ENCODE results near the gene ZNF598.

The ZNF598 gene

GRCh38 chr16:2019921-2020831 is 10.6 kb upstream of the ZNF598 start:
- TF ChIP-seq REST (IDR thresholded peaks at IDR 0.05; ENCODE audit: low read depth) (no peak), TEAD4 (IDR thresholded peaks at IDR 0.05) (no peak), USF1 (IDR thresholded peaks at IDR 0.05) (no peak), RAD21 (IDR thresholded peaks at IDR 0.05; ENCODE audit: low read depth) (no peak), EP300 (IDR thresholded peaks at IDR 0.05; ENCODE audit: borderline replicate concordance) (no peak), CREB1 (IDR thresholded peaks at IDR 0.05; ENCODE audit: low read depth) (no peak), TCF12 (IDR thresholded peaks at IDR 0.05; ENCODE audit: low read depth) (no peak), YY1 (IDR thresholded peaks at IDR 0.05; ENCODE audit: low read depth) (no peak), TAF1 (IDR thresholded peaks at IDR 0.05; ENCODE audit: low read depth) (no peak), ZBTB7A (IDR thresholded peaks at IDR 0.05; ENCODE audit: low read depth) (peak; percentile 55), NFIC (IDR thresholded peaks at IDR 0.05) (no peak), FOXM1 (IDR thresholded peaks at IDR 0.05; ENCODE audit: borderline replicate concordance, low read depth) (no peak), CEBPB (IDR thresholded peaks at IDR 0.05) (no peak), EGR1 (IDR thresholded peaks at IDR 0.05) (no peak)
- TF ChIP-seq, protein P1, sequence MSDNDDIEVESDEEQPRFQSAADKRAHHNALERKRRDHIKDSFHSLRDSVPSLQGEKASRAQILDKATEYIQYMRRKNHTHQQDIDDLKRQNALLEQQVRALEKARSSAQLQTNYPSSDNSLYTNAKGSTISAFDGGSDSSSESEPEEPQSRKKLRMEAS (IDR thresholded peaks at IDR 0.05), result peak; percentile 72

DNA sequence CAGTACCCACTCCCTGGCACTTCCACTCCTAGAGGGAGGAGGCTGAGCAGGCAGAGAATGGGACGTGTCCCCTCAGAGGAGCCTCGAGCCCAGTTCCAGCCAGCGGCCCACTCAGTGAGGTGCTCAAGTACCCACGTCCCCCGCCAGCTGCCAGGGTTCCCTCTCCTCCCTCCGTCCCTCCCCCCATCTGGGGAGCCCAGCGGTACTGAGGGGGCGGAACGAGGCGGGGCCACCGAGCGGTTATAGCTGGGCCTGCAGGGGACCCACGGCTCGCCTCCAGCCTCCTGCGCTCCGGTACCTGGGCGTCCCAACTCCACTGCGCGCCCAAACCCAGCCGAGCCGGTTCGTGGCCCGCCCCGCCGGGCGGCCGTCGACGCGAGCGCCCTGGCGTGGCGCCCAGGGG is 9.9 kb upstream of the ZNF598 start, which contains the start of gene NPW:
NPW (plus strand) TSS at position 268 of the 403 bp plus-strand sequence.
- TF ChIP-seq ZBTB7A (IDR thresholded peaks at IDR 0.05; ENCODE audit: low read depth), result 0 out of 2 replicates have a peak, but pooled peaks have one; percentile 20
- no peak for TF ChIP-seq TEAD4 (IDR thresholded peaks at IDR 0.05)
- TF ChIP-seq EGR1 (IDR thresholded peaks at IDR 0.05), result peak; percentile 59
- TF ChIP-seq FOXM1 (IDR thresholded peaks at IDR 0.05; ENCODE audit: borderline replicate concordance, low read depth), result no peak
- TF ChIP-seq, protein P1 (IDR thresholded peaks at IDR 0.05), result no peak
- TF ChIP-seq EP300 (IDR thresholded peaks at IDR 0.05; ENCODE audit: borderline replicate concordance), result no peak
- no peak for TF ChIP-seq TAF1 (IDR thresholded peaks at IDR 0.05; ENCODE audit: low read depth)
- no peak for TF ChIP-seq RAD21 (IDR thresholded peaks at IDR 0.05; ENCODE audit: low read depth)

DNA sequence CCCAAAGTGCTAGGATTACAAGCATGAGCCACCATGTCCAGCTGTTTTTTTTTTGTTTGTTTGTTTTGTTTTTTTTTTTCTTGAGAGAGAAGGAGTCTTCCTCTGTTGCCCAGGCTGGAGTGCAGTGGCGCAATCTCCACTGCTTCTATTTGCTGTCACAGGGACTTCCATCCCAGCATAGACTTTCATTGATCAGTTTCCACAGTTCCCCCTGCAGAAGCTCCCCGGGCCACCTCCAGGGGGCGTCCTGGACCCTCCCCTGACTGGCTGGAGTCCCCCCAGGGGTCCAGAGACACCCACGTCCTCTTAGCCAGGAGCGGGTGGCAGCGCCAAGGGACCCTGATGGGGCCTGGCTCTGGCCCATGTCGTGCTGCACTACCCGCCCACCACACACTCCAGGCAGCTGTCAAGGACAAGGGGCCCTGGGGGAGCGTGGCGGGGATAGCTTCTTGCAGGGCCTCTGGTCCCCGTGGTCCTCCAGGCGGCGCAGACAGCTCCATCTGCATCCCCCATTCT is 6.8 kb upstream of the ZNF598 start:
- peak; percentile 31; the same call in 1 of the 2 replicates for TF ChIP-seq RAD21 (IDR thresholded peaks at IDR 0.05; ENCODE audit: low read depth)
- no peak for TF ChIP-seq NFIC (IDR thresholded peaks at IDR 0.05)
- no peak for TF ChIP-seq ZBTB7A (IDR thresholded peaks at IDR 0.05; ENCODE audit: low read depth)

DNA sequence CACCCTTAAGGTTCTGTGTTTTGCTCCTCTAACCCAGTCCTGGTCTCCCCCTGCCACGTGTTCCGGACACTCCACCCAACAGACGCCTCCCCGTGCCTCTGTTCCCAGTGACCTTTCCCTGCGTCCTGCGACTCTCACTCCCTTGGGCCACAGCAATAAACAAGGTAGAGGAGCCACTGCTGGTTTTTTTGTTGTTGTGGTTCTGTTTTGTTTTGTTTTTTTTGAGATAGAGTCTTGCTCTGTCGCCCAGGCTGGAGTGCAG is 6.3 kb upstream of the ZNF598 start:
- TF ChIP-seq RAD21 (IDR thresholded peaks at IDR 0.05; ENCODE audit: low read depth), result no peak
- no peak for TF ChIP-seq CREB1 (IDR thresholded peaks at IDR 0.05; ENCODE audit: low read depth)
- no peak for TF ChIP-seq ZBTB7A (IDR thresholded peaks at IDR 0.05; ENCODE audit: low read depth)
- no peak for TF ChIP-seq EP300 (IDR thresholded peaks at IDR 0.05; ENCODE audit: borderline replicate concordance)
- no peak for TF ChIP-seq NFIC (IDR thresholded peaks at IDR 0.05)

GRCh38 chr16:2015117-2015946 is 5.7 kb upstream of the ZNF598 start:
- peak; percentile 52 for TF ChIP-seq CEBPB (IDR thresholded peaks at IDR 0.05)
- TF ChIP-seq ZBTB7A (IDR thresholded peaks at IDR 0.05; ENCODE audit: low read depth), result no peak

DNA sequence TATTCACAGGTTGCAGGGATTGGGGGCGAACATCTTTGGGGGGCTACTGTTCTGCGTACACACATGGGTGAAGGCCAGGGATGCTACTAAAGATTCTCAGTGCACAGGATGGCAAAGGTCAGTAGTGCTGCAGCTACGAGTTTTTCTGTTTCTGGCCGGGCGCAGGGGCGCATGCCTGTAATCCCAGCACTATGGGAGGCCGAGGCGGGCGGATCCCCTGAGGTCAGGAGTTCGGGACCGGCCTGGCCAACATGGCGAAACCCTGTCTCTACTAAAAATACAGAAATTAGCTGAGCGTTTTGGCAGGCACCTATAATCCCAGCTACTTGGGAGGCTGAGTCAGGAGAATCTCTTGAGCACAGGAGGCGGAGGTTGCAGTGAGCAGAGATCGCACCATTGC is 3.9 kb upstream of the ZNF598 start:
- TF ChIP-seq EGR1 (IDR thresholded peaks at IDR 0.05) (no peak), REST (IDR thresholded peaks at IDR 0.05; ENCODE audit: low read depth) (no peak), CREB1 (IDR thresholded peaks at IDR 0.05; ENCODE audit: low read depth) (no peak), NFIC (IDR thresholded peaks at IDR 0.05) (no peak), TEAD4 (IDR thresholded peaks at IDR 0.05) (no peak), TAF1 (IDR thresholded peaks at IDR 0.05; ENCODE audit: low read depth) (no peak), ZBTB7A (IDR thresholded peaks at IDR 0.05; ENCODE audit: low read depth) (no peak), RAD21 (IDR thresholded peaks at IDR 0.05; ENCODE audit: low read depth) (no peak), USF1 (IDR thresholded peaks at IDR 0.05) (no peak), EP300 (IDR thresholded peaks at IDR 0.05; ENCODE audit: borderline replicate concordance) (no peak)
